ENCODE measurements around the gene CLEC1B.
"Not testable (repeated sequence)": the region's sequence is repeated elsewhere in the genome, so short reads cannot be mapped to it uniquely, and the experiment has no call there.

CLEC1B gene

GRCh38 chr12:9999016-9999415 is at the start of gene CLEC1B:
Gene CLEC1B (minus strand): TSS chr12:9999121. CDS start chr12:9999100, 21 bp downstream.
- DNase-seq (ENCODE audit: low read depth in 1 of 2, low spot score in 1 of 2): no peak

GRCh38 chr12:10048526-10048925 is 49.6 kb upstream of the CLEC1B start:
- DNase-seq (ENCODE audit: low read depth in 1 of 2, low spot score in 1 of 2): no peak

- no peak for DNase-seq (ENCODE audit: low read depth in 1 of 2, low spot score in 1 of 2)
Observed at GRCh38 chr12:10042167-10042566, 43.2 kb upstream of the CLEC1B start.

GRCh38 chr12:10033783-10034545 is 35.0 kb upstream of the CLEC1B start:
- no peak for DNase-seq (ENCODE audit: low read depth in 1 of 2, low spot score in 1 of 2)

GRCh38 chr12:10031771-10032175 is 32.9 kb upstream of the CLEC1B start:
- no peak for DNase-seq (ENCODE audit: low read depth in 1 of 2, low spot score in 1 of 2)

- no peak for DNase-seq (ENCODE audit: low read depth in 1 of 2, low spot score in 1 of 2)
Observed at GRCh38 chr12:10031321-10031720, 32.4 kb upstream of the CLEC1B start.

GRCh38 chr12:10030446-10030845 is 31.5 kb upstream of the CLEC1B start, which contains the start of gene CLEC9A:
Gene CLEC9A (plus strand): TSS chr12:10030682. CDS start chr12:10052688, 22,006 bp downstream.
- no peak for DNase-seq (ENCODE audit: low read depth in 1 of 2, low spot score in 1 of 2)

- no peak for DNase-seq (ENCODE audit: low read depth in 1 of 2, low spot score in 1 of 2)
Observed at GRCh38 chr12:10027721-10028120, 28.8 kb upstream of the CLEC1B start.

GRCh38 chr12:10027311-10027710 is 28.4 kb upstream of the CLEC1B start:
- no peak for DNase-seq (ENCODE audit: low read depth in 1 of 2, low spot score in 1 of 2)

- DNase-seq (ENCODE audit: low read depth in 1 of 2, low spot score in 1 of 2): not testable (repeated sequence)
Observed at GRCh38 chr12:10026666-10027065, 27.7 kb upstream of the CLEC1B start.

- DNase-seq (ENCODE audit: low read depth in 1 of 2, low spot score in 1 of 2): no peak
Observed at GRCh38 chr12:10025236-10025635, 26.3 kb upstream of the CLEC1B start.

- no peak for DNase-seq (ENCODE audit: low read depth in 1 of 2, low spot score in 1 of 2)
Observed at GRCh38 chr12:10021342-10021741, 22.4 kb upstream of the CLEC1B start.

- DNase-seq (ENCODE audit: low read depth in 1 of 2, low spot score in 1 of 2): no peak
Observed at GRCh38 chr12:10018386-10018785, 19.5 kb upstream of the CLEC1B start.

GRCh38 chr12:10016881-10017280 is 18.0 kb upstream of the CLEC1B start:
- DNase-seq (ENCODE audit: low read depth in 1 of 2, low spot score in 1 of 2): no peak

- DNase-seq (ENCODE audit: low read depth in 1 of 2, low spot score in 1 of 2): no peak
Observed at GRCh38 chr12:10015450-10015849, 16.5 kb upstream of the CLEC1B start.

- DNase-seq (ENCODE audit: low read depth in 1 of 2, low spot score in 1 of 2): no peak
Observed at GRCh38 chr12:10012630-10013330, 13.9 kb upstream of the CLEC1B start.

GRCh38 chr12:10001171-10001776 is 2.4 kb upstream of the CLEC1B start:
- no peak for DNase-seq (ENCODE audit: low read depth in 1 of 2, low spot score in 1 of 2)

GRCh38 chr12:9992296-9992695 is 6.6 kb downstream of the CLEC1B start:
- no peak for DNase-seq (ENCODE audit: low read depth in 1 of 2, low spot score in 1 of 2)

GRCh38 chr12:9991876-9992275 is 7.0 kb downstream of the CLEC1B start:
- no peak for DNase-seq (ENCODE audit: low read depth in 1 of 2, low spot score in 1 of 2)

- DNase-seq (ENCODE audit: low read depth in 1 of 2, low spot score in 1 of 2): no peak
Observed at GRCh38 chr12:9980126-9980525, 18.8 kb downstream of the CLEC1B start.

- no peak for DNase-seq (ENCODE audit: low read depth in 1 of 2, low spot score in 1 of 2)
Observed at GRCh38 chr12:9977916-9978315, 21.0 kb downstream of the CLEC1B start.

GRCh38 chr12:9976626-9977025 is 22.3 kb downstream of the CLEC1B start:
- not testable (repeated sequence) for DNase-seq (ENCODE audit: low read depth in 1 of 2, low spot score in 1 of 2)
